Stimulated activated CD4-positive, alpha-beta T cell treated with anti-CD3 and anti-CD28 coated beads, TNF-alpha, amount 100 ng/mL, for 48 hours (primary cell): ENCODE data around the gene CAPN7.

Source experiments
- DNase-seq, 3 donors: peaks; one replicate each; pipeline ENCODE4 v3.0.0-alpha.2; 2020; ENCODE audit warnings: low read depth in 3 of 3

CAPN7 gene

DNA sequence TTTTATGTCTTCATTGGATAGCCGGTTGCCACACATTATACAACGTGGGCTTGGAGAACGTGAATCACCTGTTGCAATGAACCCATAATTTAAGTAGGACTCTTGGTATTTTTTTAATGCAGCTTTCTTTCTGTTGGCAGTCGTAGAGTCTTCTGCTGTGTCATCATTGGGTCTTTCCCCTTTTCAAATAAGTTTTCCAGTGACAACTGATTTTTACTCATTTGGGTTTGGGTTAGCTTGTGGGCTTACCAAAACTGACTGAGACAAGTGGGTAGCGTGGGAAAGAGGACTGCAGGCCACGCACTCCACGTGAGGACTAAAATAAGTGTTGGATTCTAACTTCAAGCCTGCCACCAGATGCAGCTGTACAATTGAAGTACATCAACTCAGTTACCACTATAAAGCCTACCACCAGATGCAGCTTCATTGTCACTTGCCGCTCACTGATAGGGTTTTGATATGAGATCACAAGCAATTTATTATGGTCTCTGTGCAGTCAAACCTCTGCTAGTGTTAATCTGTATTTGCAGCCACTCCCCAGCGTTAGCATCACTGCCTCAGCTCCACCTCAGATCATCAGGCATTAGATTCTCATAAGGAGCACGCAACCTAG, 6.4 kb upstream of the CAPN7 start:
- DNase-seq = no peak

DNA sequence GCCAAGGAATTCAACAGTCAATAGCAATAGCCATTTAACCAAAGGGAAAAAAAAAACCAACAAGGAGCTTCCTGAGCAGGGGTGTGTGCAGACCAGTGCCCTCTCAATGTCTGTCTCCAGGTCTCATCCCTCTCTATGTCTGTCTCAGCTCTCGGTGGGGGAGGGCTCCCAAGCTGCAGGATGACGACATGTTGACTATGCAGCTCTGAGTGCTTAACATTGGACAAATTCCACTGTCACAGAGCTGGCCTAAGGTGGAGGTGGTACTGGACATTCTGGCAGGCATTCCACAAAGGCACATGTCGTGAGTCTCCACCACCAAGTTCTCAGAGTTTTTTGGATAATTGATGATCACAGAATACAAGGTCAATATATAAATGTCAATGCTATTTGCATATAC, 2.0 kb upstream of the CAPN7 start:
- DNase-seq = no peak

DNA sequence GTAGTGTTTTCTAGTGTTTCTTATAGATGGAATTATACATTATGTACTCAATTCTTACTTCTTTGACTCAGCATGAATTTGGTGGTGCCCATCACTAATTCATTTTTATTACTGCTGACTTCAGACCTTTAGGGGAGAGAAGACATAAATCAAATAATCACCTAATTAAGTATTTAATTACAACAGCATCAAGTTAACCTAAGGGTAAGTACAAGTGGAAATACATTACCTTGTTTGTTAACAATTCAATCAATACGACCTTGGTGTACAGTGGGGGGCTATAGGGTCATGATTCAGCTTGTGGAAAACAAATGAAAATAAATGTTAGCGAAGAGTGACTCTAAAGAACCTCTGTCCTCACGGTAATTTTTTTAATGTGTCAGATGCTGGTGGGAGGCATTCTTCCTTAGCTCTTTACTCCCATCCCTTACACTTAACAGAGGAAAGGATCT, 538 bp upstream of the CAPN7 start:
- DNase-seq = no peak

DNA sequence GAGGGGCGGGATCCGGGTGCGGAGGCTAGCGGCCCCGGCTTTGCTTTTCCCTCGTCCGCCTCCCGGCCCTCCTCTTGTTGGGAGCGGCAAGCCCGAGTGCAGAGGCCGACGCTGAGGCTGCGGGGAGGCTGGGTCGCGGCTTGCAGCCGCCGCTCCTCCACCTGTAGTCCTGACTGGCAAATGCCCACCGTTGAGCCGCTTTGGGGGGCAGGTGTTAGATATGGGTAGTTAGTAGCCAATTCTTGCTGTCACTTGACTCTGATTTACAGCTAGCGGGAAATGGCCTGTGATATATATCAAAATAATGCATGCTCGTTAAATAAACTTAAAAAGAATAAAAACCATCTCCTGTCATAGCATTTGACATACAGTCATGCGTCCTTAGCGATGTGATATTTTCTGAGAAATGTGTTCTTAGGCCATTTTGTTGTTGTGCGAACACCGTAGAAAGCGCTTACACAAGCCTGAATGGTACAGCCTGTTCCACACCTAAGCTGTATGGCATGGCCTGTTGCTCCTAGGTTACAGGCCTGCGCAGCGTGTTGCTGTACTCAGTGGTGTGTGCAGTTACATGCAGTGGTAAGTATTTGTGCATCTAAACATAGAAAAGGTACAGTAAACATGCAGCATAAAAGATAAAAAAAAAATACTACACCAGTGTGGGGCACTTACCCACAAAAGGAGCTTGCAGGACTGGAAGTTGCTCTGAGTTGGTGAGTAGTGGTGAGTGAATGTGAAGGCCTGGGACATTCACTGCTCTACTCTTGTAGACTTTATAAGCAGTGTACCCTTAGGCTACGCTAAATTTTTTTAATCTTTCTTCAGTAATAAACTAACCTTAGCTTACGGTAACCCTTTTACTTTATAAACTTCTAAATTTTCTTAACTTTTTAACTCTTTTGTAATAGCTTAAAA, 873 bp downstream of the CAPN7 start:
- DNase-seq = no peak

DNA sequence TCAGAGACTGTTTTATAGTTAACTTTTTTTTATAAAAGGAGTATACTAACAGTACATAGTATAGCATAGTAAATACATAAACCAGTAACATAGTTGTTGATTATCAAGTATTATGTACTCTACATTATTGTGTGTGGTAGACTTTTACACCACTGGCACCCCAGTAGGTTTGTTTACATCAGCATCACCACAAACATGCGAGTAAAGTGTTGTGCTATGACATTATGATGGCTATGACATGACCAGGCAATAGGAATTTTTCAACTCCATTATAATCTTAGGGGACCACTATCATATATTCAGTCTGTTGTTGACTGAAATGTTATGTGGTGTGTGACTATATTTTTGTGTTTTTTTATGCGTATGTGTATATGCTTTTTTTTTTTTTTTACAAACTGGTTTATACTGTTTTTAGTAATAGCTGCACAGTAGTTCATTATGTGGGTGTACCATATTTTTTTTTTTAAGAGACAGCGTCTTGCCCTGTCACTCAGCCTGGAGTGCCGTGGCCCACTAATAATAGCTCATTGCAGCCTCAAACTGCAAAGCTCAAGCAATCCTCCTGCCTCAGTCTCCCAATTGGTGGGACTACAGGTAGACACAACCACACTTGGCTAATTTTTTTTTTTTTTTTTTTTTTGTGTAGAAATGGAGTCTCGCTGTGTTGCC, 1.9 kb downstream of the CAPN7 start:
- DNase-seq = no peak

DNA sequence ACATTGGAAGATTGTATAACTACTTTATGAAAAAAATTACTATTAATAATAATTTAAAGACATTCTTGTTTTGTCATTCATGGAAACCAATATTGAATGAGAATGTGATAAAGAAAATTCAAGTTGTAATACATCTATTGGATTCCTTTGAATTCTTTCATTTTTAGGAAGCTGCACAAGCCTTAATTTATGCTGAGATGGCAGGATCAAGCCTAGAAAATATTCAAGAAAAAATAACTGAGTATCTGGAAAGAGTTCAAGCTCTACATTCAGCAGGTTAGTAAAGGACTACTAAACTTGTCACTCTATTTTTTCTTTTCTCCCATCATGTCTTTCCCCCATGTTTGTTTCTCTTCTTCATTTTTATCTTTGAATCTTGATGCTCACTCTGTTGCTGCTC, 5.9 kb downstream of the CAPN7 start:
- DNase-seq = no peak

DNA sequence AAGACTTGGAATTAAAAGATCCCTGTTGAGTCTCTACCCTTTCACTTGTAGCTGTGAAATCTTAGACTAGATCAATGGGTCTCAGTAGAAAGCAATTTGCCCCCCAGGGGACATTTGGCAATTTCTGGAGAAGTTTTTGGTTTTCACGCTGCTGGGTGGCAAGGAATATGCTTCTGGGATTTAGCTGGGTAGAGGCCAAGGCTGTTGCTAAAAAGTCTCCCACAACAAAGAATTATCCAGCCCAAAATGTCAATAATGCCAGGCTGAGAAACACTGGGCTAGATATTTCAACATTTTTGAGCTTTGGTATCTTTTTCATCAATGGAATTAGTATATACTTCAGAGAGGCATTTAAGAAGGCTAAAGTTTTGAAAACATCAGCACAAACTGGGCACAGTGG, 8.7 kb downstream of the CAPN7 start:
- no peak for DNase-seq

DNA sequence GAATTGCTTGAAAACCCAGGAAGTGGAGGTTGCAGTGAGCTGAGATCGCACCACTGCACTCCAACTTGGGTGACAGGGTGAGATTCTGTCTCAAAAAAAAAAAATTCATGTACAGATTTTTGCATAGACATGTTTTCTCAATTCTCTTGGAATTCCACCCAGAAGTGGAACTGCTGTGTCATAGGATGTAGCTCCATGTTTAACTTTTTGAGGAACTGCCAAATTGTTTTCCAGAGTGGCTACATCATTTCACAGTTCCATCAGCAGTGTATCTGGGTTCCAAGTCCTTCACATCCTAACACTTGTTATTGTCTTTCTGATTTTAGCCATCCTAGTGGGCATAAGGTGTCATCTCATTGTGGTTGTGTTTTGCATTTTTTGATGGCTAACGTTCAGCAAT, 9.9 kb downstream of the CAPN7 start:
- DNase-seq = no peak

DNA sequence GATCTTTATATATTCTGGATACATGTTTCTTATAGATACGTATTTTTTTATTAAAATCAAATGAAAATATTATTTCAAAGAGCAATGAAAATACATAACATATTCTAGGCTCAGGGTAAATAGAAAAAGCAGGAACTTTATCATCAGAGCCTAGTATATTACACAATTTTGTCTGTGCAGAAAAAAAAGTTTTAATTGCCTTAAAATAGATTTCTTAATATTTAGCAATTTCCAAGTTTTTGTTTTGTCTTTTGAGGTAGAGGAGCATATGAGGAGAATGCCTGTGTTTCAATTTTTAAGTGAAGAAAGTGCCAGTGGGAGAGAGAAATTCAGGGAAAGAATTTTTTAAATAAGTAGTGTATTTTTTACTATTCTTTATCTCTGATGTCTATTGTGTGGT, 10.5 kb downstream of the CAPN7 start:
- DNase-seq = no peak

DNA sequence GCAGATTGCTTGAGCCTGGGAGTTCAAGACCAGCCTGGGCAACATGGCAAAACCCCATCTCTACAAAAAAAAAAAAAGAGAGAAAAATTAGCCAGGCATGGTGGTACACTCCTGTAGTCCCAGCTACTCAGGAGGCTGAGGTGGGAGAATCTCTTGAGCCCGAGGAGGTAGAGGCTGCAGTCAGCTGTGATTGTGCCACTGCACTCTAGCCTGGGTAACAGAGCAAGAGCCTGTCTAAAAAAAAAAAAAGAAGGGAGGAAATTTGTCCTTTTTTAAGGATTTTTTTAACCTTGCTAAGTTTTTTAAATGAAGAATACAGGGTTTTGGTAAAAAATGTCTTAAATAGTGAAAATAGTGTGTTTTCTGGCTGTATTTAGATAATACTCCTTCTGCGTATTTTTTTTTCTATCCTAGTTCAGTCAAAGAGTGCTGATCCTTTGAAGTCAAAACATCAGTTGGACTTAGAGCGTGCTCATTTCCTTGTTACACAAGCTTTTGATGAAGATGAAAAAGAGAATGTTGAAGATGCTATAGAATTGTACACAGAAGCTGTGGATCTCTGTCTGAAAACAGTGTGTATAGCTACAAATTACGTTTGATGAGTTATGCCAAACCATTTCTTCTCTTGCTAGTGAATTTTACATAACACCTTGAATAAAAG, 11.1 kb downstream of the CAPN7 start:
- DNase-seq = no peak

DNA sequence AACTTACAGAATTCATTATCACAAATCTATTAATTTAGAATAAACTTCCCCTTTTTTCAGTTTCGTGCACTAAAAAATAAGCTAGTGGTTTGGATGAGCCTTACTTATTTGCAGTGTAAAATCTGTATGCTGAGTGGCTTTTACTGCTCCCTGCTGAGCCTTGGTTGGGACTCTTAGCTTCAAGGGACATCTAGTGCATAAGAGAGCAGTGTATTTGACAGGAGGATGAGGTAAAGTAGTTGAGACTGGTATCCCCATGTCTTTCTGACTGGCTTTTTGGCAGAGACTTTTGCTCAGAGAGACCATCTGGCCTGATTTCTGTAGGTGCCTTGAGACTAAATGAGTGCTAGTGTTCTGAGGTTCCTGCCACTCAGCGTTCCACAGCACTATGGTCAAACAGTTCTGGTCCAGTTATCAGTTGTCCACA, 11.8 kb downstream of the CAPN7 start:
- no peak for DNase-seq

DNA sequence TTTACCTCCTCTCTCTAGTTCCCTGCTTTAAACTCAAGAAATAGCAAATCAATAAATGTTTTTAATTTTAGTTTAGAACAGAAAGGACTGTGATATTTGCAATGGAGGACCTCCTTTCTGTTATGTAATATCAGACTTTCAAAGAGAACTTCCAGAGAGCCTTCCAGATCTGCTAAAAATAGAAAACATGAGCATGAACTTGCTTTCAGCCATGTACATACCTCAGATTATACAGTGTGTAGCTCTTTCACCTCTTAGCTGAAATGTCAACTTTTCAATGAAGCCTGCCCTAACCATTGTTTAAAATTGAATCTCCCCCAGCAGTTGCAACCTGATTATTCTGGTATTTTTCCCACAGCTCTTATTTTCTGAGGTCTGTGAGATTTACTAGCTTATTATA, 12.6 kb downstream of the CAPN7 start:
- DNase-seq = no peak

DNA sequence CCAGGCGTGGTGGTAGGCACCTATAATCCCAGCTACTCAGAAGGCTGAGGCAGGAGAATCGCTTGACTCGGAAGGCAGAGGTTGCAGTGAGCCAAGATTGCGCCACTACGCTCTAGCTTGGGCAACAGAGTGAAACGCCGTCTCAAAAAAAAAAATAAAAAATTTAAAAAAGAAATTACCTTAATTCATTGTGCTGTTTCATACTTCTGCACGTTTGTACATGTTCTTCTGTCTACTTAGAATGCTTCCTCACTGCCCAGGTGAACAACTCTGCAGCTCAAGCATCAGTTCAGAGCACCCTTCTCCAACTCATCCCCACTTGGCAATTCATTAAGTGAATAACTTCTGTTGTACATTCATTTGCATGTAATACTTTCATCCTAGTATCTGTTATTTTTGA, 14.0 kb downstream of the CAPN7 start:
- no peak for DNase-seq

DNA sequence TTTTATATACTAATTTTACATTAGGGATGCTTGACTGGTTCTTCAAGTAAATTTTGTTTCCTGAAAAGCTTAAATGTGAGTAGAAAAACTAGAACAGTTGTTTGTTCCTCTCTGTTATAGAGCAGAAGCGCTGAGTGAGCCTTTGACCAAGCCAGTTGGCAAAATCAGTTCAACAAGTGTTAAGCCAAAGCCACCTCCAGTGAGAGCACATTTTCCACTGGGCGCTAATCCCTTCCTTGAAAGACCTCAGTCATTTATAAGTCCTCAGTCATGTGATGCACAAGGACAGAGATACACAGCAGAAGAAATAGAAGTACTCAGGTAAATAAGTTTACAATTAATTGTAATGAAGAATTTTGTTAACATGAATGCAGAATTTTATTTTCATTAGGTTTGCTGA, 14.6 kb downstream of the CAPN7 start:
- DNase-seq = no peak

DNA sequence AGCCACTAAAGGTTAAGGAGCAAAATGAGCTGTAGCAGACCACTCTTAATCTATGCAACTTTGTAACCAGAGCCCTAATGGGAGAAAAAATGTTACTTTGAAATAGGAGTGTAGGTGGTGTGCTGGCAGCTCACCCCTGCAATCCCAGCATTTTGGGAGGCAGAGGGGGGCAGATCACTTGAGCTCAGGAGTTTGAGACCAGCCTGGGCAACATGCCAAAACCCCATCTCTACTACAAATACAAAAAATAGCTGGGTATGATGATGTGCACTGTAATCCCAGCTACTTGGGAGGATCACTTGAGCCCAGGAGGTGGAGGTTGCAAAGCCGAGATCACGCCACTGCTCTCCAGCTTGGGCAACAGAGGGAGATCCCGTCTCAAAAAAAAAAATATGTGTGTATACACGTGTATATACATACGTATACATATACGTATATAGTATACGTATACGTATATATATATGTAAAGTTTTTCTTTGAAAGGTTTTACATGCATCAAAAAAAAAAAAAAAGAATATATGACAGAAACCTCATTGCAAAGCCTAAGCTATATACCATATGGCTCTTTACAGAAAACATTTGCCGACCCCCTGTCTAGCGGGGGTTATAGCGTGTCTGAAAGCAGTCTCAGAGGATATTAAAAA, 15.7 kb downstream of the CAPN7 start:
- DNase-seq = no peak

DNA sequence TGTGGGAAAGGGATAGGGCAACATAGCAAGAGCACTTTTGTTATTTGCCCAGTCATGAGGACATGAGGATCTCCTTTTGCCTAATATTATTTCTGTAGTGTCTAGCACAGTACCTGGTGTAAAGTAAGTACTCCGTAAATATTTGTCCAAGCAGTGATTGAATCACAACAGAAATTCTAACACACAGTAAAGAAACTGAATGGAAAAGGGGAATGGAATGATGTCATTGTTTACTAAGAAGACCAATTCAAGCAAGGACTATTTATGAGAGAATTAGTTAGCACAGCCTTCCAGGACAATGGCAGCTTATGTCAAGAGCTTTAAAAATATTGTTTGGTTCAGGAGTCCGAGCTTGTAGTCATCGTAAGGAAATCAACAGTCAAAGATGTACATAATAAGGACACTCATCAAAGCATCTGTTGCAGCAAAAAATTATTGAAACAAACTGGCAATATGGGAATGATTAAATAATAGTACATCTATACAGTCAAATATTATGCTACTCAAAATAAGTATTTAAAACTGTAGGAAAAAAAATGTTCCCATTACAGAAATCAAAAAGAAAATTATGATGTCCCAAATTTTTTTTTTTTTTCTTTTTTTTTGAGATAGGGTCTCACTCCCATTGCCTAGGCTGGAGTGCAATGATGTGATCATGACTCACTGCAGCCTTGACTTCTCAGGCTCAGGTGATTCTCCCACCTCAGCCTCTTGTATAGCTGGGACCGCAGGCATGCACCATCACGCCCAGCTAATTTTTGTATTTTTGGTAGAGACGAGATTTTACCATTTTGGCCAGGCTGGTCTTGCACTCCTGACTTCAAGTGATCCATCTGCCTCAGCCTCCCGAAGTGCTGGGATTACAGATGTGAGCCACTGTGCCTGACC, 17.9 kb downstream of the CAPN7 start:
- DNase-seq = no peak

DNA sequence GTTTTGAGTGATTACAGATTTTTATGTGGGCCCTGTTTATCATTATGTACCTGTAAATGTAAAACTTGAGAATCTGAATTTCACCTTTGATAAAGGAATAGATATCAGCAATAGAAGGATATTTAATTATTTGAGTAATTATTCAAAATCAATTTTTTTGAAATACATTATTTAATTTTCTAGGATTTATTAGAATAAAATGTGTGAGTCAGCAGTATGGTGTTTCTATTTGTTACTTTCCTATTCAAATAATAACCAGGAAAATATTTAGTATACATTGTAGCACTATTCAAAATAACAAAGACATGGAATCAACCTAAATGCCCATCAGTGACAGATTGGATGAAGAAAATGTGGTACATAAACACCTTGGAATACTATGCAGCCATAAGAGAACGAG, 22.1 kb downstream of the CAPN7 start:
- no peak for DNase-seq

DNA sequence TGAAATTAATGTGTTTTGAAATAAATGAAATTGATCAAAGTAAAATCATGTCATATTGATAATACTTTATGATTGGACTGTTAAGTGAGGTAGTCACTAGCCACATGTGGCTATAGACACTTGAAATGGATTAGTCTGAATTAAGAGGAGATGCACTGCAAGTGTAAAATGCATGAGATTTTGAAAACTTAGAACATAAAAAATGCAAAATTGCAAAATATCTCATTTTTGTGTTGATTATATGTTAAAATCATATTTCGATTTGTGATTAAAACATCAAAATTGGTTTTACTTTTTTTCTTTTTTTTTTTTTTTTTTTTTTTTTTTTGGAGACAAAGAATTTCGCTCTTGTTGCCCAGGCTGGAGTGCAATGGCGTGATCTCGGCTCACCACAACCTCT, 23.2 kb downstream of the CAPN7 start:
- DNase-seq = no peak

DNA sequence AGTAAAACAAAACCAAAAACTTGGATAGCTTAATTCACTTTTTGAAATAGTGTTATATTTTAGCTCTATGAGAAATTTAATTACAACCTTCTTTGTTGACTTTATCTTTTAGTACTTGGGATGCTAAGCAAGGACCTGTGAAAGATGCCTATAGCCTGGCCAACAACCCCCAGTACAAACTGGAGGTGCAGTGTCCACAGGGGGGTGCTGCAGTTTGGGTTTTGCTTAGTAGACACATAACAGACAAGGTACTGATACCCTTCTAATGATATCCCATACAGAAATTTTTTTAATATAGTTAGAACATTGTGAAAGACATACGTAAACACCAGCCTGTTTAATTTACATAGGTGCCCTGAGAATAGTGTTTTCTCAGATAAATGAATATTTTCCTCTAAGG, 35.3 kb downstream of the CAPN7 start:
- peak in 2 of 3 donors; percentile 5 to 17 for DNase-seq

DNA sequence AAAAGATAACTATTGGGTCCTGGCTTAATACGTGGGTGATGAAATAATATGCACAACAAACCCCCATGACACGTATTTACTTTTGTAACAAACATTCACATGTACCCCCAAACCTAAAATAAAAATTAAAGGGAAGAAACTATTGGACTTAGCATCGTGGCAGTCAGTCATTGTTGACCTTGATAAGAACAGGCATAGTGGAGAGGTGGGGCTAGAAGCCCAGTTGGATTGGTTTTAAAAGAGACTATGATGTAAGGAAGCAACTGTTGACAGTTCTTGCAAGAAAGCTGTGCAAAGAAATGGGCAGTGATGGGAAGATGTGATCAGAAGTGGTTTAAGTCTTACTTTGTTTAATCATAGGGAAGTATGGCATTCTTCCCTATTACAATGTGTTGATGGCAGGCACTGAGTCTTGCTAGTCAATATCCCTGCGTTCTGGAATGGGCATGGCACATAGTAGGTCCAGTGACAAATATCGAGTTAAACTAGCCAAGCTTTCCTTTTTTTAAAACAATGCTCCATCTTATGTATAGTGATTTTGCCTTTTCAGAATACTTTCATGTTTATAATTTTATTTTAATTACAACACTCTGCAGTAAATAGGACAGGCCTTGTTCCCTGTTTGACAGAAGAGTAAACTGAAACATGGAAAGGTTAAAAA, 37.9 kb downstream of the CAPN7 start:
- DNase-seq = no peak
